Dermis blood vessel endothelial cell (primary cell): Measurements from ENCODE around the gene SLC4A11. TPM values are rescaled to one million over a fixed set of nuclear protein-coding genes. Genes with fewer than 3 reads are reported as not detected.
A peak's percentile ranks its signal among the peaks of the same experiment; 100 is the strongest.

Source experiments
- DNase-seq: peaks from one replicate; pipeline ENCODE4 v3.0.0; 2010
- total RNA-seq: library from RNA; depleted of rRNA; stranded (reverse); fragments of >200 nt; gene quantifications from 2 replicates; pipeline ENCODE4 v1.2.3, GENCODE V29; 2014

The SLC4A11 gene
- total RNA-seq, 1 donor from 2014 or later, result 7.5 TPM

DNA sequence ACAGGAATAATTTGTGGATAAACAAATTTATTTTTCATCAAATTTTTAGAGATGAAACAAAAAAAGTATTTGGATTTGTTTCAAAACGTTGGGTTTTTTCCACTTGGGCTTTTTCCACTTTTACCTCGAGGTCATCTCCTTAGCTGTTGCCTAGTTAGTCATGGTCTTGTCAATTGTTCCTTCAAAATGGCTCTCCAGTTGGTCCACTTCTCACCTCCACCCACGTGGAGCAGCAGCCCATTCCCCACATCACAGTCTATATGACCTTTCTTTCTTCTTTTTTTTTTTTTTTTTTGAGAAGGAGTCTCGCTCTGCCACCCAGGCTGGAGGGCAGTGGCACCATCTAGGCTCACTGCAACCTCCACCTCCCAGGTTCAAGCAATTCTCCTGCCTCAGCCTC is 6.7 kb upstream of the SLC4A11 start:
- DNase-seq, result no peak

DNA sequence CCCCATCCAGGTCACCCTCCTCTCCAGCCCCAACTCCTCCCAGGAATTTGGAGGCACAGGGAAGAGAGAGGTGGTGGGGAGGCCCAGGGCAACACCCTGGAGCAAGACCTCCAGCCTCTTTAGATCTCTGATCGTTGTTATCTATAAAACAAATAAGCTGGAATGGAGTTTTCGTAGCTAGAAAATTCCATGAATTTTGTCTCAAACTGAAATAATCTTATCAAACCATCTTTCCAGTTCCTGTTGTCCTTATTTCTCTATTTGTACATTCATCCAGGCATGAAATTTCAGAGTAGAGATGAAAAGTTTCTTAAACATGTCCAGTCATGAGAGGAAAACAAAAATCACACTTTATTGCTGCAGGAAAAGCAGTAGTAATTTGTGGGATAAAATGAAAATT is 6.2 kb upstream of the SLC4A11 start:
- DNase-seq, result no peak

DNA sequence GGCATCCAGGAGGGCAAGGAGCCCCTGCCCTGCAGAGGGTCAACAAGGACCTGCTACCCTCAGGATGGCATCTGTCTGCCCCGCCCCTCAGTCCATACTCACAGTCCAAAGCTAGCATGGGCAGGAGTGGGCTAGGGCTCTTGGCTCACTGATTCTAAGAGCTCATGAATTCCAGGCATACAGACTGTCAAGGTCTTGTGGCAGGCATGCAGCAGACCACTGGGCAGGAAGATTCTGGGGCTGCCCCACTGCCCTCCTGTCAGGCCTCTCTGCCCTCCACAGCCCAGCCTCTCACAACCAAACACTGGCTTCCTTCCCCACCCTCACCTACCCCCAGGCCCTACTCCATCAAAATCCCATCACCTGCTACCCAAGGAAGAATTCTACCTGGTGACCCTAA is 5.6 kb upstream of the SLC4A11 start:
- DNase-seq, result no peak

DNA sequence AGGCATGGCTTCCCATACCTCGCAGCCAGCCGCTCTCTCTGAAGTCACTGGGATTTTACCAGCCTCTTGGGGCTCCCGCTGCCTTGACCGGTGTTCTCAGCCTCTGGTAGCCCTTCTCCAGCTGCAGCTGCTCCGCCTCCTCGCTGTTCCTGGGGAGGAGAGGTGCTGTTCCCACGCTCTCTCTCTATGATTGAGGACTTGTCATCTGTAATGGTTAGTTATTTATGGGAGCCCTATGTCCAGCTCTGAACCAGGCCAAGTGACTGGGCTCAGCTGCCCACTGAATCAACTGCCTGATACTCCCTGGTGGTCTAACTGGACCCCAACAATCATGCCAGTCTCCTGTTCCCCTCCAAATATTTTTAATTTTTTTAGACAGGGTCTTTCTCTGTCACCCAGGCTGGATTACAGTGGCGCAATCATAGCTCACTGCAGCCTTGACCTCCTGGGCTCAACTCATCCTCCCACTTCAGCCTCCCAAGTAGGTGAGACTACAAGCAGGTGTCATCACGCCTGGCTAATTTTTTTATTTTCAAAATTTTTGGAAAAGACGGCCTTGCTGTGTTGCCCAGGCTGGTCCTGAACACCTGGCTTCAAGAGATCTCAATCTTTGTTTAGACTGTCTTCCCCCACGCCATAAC is 4.8 kb upstream of the SLC4A11 start:
- DNase-seq, result no peak

DNA sequence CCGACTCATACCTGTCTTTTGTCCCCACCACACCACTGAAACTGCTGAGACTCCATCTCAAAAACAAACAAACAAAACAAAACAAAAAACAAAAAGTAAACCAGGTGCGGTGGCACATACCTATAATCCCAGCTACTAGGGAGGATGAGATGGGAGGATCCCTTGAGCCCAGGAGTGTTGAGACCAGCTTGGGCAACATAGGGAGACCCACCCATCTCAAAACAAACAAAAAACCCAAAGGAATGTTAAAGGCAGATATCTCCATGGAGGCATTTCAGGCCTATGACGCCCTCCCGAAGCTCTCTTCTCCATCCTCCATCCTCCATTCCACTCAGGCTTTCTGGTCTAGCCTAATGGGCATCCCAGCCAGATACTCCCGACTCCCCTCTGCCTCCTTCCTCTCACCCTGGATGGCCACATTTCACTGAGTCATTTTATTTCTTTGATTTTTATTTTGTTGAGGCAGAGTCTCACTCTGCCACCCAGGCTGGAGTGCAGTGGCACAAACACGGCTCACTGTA is 3.2 kb upstream of the SLC4A11 start:
- no peak for DNase-seq

DNA sequence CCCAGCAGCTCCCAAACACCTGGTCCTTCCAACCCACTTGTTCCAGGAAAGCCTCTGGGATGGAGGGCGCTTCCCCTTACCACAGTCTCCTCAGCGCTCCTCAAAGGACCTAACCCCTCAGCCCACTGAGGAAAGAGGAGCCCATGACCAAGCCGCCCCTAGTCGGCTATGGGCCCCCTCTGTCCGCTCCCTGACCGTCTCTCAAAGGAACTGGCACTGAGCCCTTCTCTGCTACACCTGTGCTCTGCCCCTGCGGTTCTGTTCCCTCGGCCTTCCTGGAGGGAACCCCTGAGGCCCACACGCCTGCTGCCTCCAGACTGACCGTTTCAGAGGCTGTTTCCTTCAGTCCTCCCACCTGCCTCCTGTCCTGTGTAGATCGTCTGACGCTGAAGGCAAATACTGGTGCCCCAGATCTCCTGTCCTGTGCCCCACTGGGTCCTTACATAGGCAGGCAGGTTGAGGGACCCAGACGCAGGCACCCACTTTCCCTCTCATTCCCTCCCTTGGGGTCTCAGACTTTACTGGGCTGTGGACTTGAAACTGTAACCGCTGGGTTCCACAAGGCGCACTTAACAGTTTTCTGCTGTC is 1.9 kb upstream of the SLC4A11 start:
- no peak for DNase-seq

DNA sequence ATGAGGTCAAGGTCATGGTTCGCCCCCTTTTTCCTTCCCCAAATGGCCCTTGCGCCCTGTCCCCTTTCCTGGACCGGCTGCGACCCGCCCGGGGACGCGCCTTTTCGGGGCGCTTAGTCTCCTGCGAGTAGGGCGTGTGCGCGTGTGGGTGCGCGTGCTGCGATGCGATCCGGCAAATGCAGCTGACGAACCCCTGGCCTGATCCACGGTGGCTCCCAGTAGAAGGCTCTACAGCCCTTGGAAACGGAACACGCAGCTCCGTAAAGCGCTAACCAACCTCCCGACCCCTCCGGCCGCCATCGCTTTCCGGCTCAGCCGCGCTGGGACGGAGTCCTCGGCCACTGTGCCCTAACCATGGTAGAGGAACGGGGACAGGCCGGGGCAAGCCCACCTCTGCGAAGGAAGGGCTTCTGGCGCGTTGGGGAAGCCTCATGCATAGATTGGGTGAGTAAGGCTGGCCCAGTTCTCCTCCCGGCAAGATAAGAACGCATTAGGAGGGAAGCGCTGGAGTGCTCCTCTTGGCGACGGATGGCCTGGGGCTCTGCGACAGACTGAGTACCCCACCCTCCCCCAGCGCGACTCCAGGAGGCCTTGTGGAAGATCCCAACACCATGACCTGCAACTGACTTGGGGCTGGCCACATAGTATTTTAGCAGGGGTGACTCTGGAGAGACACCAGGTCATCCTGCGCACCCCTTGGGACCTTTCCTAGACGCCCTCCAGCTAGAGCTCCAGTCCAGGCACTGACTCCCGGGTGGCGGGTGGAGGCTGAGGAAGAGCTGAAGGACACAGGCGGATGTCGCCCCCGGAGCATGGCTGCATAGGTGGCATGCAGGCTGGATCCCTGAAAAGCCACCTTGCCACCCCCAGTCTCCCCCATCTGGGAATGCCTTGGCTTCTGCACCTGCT is 1.1 kb upstream of the SLC4A11 start:
- peak; percentile 51 for DNase-seq

DNA sequence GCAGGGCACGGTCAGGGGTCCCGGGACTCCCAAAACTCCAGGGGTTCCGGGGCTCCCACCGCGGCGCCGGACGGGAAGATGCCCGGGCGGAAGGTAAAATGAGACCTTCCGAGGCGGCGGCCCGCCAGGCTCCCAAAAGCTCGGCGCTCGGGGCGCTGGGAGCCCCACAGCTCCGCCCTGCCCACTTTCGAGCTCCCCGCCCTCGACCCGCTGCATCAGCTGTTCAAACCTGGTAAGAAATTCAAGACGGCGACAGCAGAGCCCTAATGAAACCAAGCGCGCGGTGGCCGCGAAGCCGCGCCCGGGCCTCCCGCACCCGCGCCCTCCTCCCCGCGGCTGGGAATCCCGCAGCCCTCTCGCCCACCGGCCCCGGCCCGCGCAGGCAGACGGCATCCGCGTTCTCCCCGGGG is 369 bp downstream of the SLC4A11 start:
- DNase-seq, result peak; percentile 36

DNA sequence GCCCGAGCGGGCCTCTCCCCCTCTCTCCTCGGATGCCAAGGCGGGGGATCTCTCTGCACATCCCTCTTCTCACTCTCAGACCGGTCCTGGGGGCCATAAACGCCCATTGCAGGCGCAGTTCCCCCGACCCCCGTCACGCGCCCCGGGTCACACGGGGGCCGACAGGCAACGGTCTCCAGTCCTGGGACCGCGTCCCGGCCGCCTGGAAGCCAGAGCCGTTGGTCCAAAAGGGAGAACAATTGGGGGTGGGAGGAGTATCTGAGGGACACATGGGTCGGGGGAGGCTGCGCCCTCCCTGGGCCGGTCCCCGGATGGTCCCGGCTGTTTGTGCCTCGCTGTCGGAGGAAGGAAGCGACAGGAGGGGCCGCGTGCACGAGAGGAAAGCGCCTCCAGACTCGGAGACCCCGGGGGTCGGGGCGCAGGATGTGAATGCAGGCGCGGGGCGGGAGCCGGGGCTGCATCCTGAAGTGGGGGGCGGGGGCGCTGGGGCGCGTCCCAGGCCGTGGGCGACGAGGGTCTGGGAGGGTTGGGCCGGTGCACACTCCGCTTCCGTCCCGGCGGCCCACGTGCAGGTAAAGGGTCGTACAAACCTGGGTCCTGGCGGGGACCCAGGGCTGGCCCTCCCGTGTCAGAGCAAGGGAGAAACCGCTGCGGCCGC is 903 bp downstream of the SLC4A11 start:
- DNase-seq, result no peak

DNA sequence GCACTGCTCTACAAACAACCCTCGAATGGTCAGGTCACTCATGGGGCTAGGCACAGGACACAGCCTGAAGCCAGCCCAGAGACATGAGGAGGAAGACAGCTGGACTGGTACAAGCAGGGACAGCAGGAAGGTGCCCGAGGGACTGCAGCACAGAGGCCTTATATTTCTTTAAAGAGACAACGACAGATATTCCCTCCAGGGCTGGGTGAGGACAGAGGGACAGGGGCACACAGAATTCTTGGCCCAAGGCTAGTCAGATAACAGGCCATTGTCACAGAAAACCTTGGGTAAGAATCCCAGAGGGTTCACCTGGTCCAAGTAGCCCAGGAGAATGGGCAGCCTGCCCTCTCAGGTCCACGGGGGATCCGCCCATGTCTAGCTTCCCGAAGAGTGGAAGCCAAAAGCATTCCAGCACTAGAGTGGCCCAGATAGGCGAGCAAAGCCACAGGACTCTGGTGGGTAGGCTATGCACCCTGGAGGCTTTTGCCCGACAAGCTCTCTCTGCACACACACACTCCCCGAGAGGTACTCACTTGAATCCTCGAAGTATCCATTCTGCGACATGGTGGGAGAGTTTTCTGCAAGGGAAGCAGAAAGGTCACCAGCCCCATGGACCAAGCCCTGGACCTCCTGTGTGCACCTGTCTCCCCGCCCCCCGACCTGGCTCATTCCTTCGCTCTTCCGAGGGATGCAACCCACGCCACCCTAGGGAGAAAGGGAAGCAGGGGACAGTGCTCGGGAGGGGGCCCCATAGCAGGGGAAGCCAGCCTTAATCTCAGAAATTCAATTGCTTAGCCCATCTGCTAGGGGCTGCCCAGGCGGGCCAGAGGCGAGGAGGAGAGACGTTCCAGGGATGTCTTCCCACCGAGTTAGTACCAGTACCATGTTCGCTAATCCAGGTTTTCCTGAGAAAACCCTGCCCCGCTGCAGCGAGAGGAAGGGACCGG is 1.7 kb downstream of the SLC4A11 start:
- DNase-seq, result no peak

DNA sequence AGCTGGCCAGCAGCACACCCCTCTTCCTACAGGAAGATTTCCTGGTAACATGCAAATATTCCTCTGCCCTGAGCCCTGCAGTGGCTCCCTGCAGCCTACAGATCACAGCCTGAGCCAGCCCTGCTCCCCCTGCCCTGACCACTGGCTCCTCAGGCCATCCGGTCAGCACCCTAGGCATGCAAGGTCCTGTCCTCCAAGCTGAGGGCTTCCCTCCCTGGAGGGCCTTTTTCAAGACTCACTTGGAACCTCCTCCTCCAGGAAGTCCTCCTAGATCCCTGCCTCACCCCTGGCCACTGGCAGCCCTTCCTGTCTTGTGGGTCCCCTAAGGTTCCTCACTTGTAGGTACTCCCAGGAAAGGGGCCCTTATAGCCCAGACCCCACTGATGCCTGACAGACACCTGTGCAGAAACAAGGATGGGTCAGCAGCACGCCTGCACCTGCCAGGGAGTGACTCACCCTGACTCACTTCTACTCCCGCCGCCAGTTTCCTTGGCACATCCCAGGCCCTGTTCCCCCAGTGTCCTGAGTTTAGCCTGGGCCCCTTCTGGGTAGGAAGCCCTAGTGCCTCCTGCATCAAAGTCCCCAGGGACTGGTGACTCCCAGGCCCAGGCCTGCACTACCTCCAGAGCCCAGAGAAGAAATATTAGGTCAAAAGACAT is 3.2 kb downstream of the SLC4A11 start:
- DNase-seq, result peak; percentile 41

DNA sequence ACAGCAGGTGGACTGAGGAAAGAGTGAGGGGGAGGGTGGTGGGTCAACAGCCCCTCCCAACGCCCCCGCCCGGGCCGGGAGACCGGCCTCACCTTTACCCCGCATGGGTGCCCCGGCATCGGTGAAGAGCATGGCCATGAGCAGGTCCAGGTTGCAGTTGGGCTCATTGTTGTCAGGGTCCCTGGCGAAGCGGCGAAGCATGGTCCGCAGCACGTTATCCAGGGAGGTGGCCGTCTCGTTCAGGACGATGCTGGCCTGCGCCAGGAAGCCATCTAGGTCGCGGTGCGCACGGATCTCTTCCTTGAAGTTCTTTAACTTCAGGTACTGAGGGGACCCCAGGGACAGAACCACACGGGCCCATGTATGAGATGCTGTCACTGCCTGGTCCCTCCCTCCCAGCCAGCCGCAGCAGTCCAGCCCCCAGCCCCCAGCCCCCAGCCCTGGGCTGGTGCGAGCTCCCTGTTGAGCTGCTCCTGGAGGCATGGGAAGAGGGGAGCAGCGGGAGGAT is 4.9 kb downstream of the SLC4A11 start:
- no peak for DNase-seq

DNA sequence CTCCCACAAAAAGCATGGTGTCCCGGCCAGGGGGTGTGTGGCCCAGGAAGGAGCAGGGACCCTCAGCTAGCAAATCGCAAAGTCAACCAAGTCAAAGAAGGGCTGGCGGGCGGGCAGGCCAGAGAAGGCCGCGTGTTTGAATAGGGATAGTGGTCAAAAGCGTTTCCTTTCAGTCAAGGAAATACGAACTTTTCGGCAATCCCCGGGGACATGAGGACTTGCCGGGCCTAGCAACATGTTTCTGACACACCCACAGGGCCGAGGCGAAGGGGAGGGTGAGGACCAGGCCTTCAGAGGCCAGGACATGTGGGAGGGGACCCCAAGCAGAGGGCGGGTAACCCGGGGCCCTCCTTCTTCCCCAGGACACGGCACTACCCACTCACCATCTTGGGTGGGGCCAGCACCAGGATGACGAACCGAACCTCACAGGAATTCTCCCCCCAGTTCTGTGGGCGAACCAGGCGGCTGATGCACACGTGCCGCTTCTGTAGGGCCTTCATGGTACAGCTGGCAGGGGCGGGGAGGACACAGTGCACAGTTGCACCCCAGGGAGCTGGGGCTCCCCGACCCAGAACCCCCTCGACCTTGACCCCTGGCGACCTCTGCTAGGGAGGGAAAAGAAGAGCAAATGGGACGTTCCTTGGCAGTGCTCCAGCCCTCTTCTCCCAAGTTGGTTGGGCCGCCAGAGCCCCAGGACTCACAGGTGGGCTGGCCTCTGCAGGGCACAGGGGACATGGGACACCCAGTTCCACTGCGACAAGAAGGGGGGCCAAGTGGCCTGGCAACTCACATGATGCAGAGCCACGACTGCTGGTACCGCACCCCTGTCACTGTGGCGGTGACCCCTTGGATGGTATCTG is 5.6 kb downstream of the SLC4A11 start:
- no peak for DNase-seq

DNA sequence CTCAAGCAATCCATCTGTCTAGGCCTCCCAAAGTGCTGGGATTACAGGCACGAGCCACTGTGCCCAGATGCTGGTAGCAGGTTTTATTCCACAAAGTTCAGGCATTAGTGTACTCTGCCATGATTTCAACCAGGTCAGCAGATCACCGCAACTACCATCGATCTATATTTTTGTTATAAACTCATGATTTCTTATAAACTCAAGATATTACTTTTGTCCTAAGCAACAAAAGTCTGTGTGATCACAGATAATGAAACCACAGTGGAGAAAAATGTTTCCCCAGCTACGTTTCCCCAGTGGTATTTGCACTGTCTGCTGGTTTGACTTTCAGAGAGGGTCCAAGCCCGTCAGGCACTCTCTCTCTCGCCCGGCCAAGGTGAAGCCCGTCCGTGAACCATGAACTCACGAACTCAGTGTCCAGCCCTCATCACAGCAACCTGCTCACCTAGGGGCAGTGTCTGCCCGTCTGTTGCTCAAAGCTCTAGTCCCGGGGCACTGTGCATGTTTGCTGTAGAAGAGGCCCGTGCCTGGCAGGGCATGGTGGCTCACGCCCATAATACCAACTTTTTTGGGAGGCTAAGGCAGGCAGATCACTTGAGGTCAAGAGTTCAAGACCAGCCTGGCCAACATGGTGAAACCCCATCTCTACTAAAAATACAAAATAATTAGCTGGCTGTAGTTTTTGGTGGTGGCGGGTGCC is 7.0 kb downstream of the SLC4A11 start:
- no peak for DNase-seq

DNA sequence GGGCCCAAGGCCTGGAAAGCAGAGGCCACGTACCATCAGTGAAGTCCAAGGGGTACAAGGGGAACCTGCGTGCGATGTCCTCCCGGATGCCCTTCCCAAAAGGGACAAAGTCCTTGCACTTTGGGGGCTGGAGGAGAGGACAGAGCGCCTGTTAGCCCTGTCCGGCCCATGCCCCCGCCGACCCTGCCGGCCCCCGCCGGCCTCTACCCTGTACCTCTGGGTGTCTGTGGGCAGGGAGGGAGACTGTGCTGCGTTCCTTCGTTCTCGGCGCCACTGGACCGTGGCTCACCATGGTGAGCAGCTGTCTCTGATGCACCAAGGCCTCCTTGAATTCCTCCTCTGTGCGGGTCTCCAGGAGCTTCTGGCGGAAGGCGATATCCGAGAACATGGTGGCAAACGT is 7.9 kb downstream of the SLC4A11 start:
- no peak for DNase-seq

DNA sequence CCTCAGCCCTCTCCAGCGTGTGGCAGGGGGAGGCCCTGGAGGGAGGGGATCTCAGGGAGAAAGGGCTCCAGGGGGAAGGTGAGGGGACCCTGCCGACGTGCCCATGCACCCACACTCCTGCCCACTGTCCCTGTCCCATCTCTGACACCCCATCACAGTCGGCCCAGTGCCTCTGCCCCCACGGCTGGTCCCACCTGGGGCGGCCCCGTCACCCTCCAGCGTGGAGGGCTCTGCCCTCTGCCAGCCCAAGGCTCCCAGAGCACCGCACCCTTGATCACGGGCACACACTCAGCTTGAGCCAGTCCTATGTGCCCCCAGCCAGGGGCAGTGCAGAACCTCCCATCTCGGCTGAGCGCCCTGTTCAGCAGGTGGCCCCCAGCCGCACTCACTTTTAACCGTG is 9.2 kb downstream of the SLC4A11 start:
- DNase-seq, result no peak

DNA sequence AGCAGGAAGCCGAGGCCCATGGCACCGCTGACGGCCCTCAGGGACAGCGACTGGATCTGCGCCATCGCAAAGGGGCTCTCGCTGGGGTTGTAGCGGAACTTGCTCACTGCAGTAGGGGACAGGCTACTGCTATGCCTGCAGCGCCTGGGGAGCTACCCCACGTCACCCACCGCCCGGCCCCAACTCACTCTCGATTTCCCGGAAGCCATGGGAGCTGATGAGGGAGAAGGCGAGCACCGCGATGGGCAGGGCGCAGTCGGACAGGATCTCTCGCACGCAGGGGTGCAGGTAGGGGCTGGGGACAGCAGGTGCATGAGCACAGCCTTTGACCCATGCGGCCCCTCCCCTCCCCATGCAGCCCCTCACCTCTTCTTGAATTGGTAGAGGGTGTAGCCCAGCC is 9.8 kb downstream of the SLC4A11 start:
- DNase-seq, result no peak

DNA sequence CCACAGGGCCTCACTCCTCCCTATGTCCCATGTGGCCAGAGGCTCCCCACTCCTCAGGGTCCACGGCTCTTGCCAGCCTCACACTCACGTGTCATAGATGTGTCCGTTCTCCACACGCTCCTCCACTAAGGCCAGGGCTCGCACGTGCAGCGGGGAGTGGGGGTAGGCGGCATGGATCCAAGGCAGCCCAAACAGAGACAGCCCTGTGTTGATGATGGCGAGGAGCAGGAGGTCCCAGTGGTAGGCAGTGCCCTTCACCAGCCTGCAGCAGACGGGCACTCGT is 10.3 kb downstream of the SLC4A11 start:
- no peak for DNase-seq

DNA sequence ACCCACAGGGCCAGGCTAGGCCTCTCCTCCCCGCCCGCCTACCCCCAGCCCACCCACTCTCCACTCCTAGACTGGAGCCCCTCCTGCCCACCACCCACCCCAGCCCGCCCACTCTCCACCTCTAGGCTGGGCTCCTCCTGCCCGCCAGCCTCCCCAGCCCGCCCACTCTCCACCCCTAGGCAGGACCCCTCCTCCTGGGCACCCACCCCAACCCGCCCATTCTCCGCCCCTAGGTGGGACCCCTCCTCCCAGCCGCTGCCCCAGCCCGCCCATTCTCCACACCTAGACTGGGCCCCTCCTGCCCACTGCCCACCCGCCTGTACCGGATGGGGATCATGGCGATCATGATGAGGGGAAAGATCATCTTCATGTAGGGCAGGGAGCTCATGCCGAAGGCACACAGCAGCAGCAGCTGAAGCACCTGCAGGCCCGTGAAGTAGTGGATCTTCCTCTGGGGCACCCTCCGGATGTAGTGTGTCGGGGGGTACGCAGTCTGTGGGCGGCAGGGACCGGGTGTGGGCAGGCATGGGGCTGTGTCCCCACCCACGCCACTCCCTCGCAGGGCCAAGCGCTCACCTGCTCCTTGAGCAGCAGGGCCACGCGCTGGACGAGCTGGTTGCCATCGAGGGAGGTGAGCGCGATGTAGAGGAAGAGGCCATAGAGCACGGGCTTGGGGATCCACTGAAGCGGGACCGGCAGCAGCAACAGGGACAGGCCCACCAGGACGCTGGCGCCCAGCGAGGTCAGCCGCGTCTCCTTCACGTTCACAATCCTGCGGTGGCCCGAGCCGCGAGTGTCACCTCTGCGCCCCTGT is 10.8 kb downstream of the SLC4A11 start:
- no peak for DNase-seq
